ENCODE results near the gene CHAC1. TPM values are rescaled to one million over a fixed set of nuclear protein-coding genes. Genes with fewer than 3 reads are reported as not detected.
A peak's percentile ranks its signal among the peaks of the same experiment; 100 is the strongest.

Gene CHAC1
- total RNA-seq, 1 donor from 2014 or later = 45.6 TPM

DNA sequence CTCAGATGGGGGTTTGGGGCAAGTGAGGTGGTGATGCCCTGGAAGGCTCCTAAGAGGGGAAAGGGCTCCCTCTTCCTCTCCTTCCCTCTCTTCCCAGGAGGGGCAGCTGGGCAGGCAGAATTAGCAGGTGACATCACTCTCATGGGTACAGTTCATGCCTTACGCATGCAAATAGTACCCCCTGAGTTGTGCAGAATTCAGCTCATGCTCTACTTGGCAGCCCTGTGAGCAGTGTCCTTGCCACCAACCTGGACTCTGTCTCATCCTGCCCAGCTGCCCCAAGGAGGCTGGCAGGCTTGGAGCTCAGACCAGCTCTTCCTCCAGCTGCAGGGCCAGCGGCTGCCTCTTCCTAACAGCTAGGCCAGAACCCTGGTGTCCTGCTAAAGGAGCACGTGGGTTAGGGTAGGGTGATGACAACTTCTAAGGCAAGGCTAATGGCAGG lies 3.3 kb downstream of the CHAC1 start:
- H3K4me1 Mint-ChIP-seq (ENCODE audit: low read depth, unreplicated experiment) = peaks cover 11% of the 10 kb centered on the region
- peaks cover 17% of the 10 kb centered on the region for H3K9me3 Mint-ChIP-seq (ENCODE audit: unreplicated experiment)
- DNase-seq = no peak
- TF ChIP-seq, protein P1, sequence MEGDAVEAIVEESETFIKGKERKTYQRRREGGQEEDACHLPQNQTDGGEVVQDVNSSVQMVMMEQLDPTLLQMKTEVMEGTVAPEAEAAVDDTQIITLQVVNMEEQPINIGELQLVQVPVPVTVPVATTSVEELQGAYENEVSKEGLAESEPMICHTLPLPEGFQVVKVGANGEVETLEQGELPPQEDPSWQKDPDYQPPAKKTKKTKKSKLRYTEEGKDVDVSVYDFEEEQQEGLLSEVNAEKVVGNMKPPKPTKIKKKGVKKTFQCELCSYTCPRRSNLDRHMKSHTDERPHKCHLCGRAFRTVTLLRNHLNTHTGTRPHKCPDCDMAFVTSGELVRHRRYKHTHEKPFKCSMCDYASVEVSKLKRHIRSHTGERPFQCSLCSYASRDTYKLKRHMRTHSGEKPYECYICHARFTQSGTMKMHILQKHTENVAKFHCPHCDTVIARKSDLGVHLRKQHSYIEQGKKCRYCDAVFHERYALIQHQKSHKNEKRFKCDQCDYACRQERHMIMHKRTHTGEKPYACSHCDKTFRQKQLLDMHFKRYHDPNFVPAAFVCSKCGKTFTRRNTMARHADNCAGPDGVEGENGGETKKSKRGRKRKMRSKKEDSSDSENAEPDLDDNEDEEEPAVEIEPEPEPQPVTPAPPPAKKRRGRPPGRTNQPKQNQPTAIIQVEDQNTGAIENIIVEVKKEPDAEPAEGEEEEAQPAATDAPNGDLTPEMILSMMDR (IDR thresholded peaks at IDR 0.05; ENCODE audit: partially characterized antibody, unreplicated experiment) = no peak
- H3K4me3 Mint-ChIP-seq (ENCODE audit: unreplicated experiment) = peak overlapping the region; percentile 76
- H3K36me3 Mint-ChIP-seq (ENCODE audit: unreplicated experiment) = no peaks in the 10 kb centered on the region
- H3K27ac Mint-ChIP-seq (ENCODE audit: unreplicated experiment) = no peak overlapping the region
- H3K27me3 Mint-ChIP-seq (ENCODE audit: unreplicated experiment) = peaks cover 25% of the 10 kb centered on the region

DNA sequence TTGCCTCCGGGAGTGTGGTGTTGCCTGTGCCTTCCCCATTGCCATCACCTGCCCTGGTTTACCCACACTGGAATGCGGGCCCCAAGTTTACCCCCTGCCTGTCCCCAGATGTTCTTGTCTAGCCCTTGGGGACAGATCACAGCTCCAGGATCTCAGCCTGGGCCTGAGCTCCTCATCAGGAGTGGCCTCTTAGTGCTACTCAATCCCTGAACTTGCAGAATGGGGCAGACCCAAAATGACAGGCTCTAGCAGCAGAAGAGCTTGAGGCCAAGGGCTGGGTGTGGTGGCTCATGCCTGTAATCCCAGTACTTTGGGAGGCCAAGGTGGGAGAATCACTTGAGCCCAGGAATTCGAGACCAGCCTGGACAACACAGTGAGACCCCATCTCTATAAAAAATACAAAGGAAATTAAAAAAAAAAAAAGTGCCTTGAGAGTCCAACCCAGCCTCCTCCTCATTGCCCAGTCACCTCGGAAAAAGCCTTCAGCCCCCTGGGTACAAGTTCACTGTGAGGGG lies 3.8 kb downstream of the CHAC1 start:
- H3K27me3 Mint-ChIP-seq (ENCODE audit: unreplicated experiment) = peaks cover 25% of the 10 kb centered on the region
- no peak overlapping the region for H3K27ac Mint-ChIP-seq (ENCODE audit: unreplicated experiment)
- no peak for DNase-seq
- TF ChIP-seq, protein P1 (IDR thresholded peaks at IDR 0.05; ENCODE audit: partially characterized antibody, unreplicated experiment) = no peak
- peak overlapping the region; percentile 15 for H3K4me3 Mint-ChIP-seq (ENCODE audit: unreplicated experiment)
- peaks cover 9% of the 10 kb centered on the region for H3K4me1 Mint-ChIP-seq (ENCODE audit: low read depth, unreplicated experiment)
- peaks cover 13% of the 10 kb centered on the region for H3K9me3 Mint-ChIP-seq (ENCODE audit: unreplicated experiment)
- no peaks in the 10 kb centered on the region for H3K36me3 Mint-ChIP-seq (ENCODE audit: unreplicated experiment)

DNA sequence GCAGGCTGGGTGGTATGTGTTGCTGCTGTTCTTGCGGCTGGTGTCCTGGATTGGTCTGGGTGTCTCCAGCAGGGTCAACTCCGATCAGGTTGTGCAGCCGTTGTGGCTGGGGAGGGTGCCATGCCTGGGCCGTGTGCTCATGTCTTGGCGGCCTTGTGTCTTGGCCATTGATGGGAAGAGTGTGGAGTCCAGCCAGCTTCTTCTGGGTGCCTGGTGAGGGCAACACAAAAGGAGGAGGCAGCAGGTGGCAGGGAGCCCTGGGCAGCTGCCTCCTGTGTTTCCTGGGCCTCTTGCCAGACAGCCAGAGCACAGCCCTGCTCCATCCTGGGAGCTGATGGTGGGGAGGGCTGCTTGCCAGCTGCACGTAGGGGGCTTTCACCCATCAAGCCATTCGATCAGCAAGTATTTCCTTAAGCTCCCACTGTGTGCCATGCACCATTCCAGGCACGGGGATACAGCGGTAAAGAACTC lies 4.3 kb downstream of the CHAC1 start:
- H3K27ac Mint-ChIP-seq (ENCODE audit: unreplicated experiment) = no peak overlapping the region
- TF ChIP-seq, protein P1 (IDR thresholded peaks at IDR 0.05; ENCODE audit: partially characterized antibody, unreplicated experiment) = no peak
- DNase-seq = no peak
- H3K9me3 Mint-ChIP-seq (ENCODE audit: unreplicated experiment) = peaks cover 12% of the 10 kb centered on the region
- H3K27me3 Mint-ChIP-seq (ENCODE audit: unreplicated experiment) = peaks cover 23% of the 10 kb centered on the region
- peaks cover 9% of the 10 kb centered on the region for H3K4me1 Mint-ChIP-seq (ENCODE audit: low read depth, unreplicated experiment)
- peak overlapping the region; percentile 15 for H3K4me3 Mint-ChIP-seq (ENCODE audit: unreplicated experiment)
- H3K36me3 Mint-ChIP-seq (ENCODE audit: unreplicated experiment) = no peaks in the 10 kb centered on the region

DNA sequence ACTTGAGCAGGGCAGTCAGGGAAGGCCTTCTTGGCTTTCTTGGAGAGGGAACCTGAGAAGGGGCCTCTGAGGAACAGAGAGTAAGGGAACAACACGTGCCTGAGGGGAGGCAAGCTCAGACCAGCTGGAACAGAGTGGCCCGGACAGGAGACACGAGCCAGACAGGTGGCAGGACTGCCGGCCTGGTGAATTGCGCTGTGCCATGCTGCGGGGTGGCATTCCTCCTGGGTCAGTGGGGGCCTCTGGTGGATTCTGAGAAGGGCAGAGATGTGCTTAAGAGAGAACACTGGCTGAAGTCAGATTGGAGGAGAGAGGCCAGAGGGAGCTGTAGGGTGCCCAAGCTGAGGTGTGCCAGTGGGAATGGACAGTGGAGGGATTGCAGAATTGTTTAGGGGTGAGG lies 4.9 kb downstream of the CHAC1 start:
- TF ChIP-seq, protein P1 (IDR thresholded peaks at IDR 0.05; ENCODE audit: partially characterized antibody, unreplicated experiment) = no peak
- peaks cover 20% of the 10 kb centered on the region for H3K27me3 Mint-ChIP-seq (ENCODE audit: unreplicated experiment)
- H3K4me1 Mint-ChIP-seq (ENCODE audit: low read depth, unreplicated experiment) = peaks cover 9% of the 10 kb centered on the region
- H3K9me3 Mint-ChIP-seq (ENCODE audit: unreplicated experiment) = peaks cover 12% of the 10 kb centered on the region
- peaks cover 3% of the 10 kb centered on the region for H3K36me3 Mint-ChIP-seq (ENCODE audit: unreplicated experiment)
- DNase-seq = no peak
- H3K4me3 Mint-ChIP-seq (ENCODE audit: unreplicated experiment) = no peak overlapping the region
- no peak overlapping the region for H3K27ac Mint-ChIP-seq (ENCODE audit: unreplicated experiment)

DNA sequence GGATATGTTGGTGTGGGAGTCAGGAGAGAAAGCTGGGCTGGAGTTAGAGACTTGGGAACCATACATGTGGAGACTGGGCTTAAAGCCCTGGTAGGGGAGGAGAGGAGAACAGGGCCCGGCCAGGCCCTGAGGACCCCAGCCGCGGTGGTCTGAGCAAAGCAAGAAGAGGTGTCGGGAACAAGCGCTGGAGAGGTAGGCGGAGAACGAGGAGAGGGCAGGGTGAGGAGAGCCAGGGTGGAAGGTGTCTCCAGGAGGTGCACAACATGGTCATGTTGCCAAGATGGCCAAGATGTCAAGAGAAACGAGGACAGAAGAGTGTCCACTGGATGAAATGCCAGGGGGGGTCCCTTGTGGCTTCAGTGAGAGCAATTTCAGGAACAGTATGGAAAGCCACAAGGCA lies 5.5 kb downstream of the CHAC1 start:
- H3K27me3 Mint-ChIP-seq (ENCODE audit: unreplicated experiment) = peaks cover 18% of the 10 kb centered on the region
- no peak for DNase-seq
- peaks cover 9% of the 10 kb centered on the region for H3K4me1 Mint-ChIP-seq (ENCODE audit: low read depth, unreplicated experiment)
- H3K36me3 Mint-ChIP-seq (ENCODE audit: unreplicated experiment) = peaks cover 5% of the 10 kb centered on the region
- TF ChIP-seq, protein P1 (IDR thresholded peaks at IDR 0.05; ENCODE audit: partially characterized antibody, unreplicated experiment) = no peak
- H3K4me3 Mint-ChIP-seq (ENCODE audit: unreplicated experiment) = no peak overlapping the region
- no peak overlapping the region for H3K27ac Mint-ChIP-seq (ENCODE audit: unreplicated experiment)
- H3K9me3 Mint-ChIP-seq (ENCODE audit: unreplicated experiment) = peaks cover 12% of the 10 kb centered on the region

All from glutamatergic neuron (in vitro differentiated cells).